T-cell (primary cell): ENCODE measurements around the gene ADAM10. TPM values are rescaled to one million over a fixed set of nuclear protein-coding genes. Genes with fewer than 3 reads are reported as not detected.

Experiments
- ATAC-seq, 4 experiments: fragments of 200-7000 bp in 3 of 4; fragments of 150-1000 bp in 1 of 4; cut with Tn5 transposase; replicated peaks in 1 of 4; 1 replicate in 3 of 4; 2 replicates in 1 of 4; pipeline ENCODE4 v1.10.0; 2021; ENCODE audit warnings: moderate library complexity in 3 of 4, mild to moderate bottlenecking in 2 of 4, moderate number of reproducible peaks in 1 of 4
- CTCF ChIA-PET, 2 donors: fragments of 300-600 bp; sonication (Branson Sonifier 250); formaldehyde crosslinking; loops; one replicate each; lab custom pipeline; 2022; ENCODE audit warnings: antibody characterized with exemption in 2 of 2; lab: Charles Lee
- POLR2A ChIA-PET, 2 donors: fragments of 300-600 bp; sonication (Branson Sonifier 250); formaldehyde crosslinking; loops; one replicate each; lab custom pipeline; 2022; ENCODE audit warnings: antibody characterized with exemption in 2 of 2; lab: Charles Lee
- DNase-seq, 35 experiments: peaks; one replicate each; pipeline versions ENCODE4 v3.0.0 to v3.0.0-alpha.2; 2013 to 2023
- H3K27ac ChIP-seq: one replicate; pipeline ENCODE4 v1.5.1; 2013; ENCODE audit warnings: low read length
- H3K27me3 ChIP-seq, 2 experiments: replicated peaks in 1 of 2; 1 replicate in 1 of 2; 2 replicates in 1 of 2; pipeline versions ENCODE4 v1.6.1 to v1.7.0; 2013; ENCODE audit warnings: low read length in 1 of 2, mixed read lengths in 1 of 2; ENCODE audit not compliant: control insufficient read depth in 2 of 2, insufficient read depth in 2 of 2; ENCODE audit errors: extremely low read depth in 1 of 2
- H3K36me3 ChIP-seq, 2 donors: 1 replicate in 1 of 2; 2 replicates in 1 of 2; pipeline versions ENCODE4 v1.6.1 to v1.7.0; 2013; ENCODE audit warnings: low read length in 1 of 2; ENCODE audit not compliant: control insufficient read depth in 2 of 2, insufficient read depth in 1 of 2; ENCODE audit errors: extremely low read depth in 1 of 2
- H3K4me1 ChIP-seq, 2 experiments: 1 replicate in 1 of 2; 2 replicates in 1 of 2; pipeline versions ENCODE4 v1.6.1 to v1.7.0; 2013; ENCODE audit warnings: low read length in 2 of 2, mixed read lengths in 1 of 2; ENCODE audit not compliant: insufficient read depth in 2 of 2, control insufficient read depth in 1 of 2; ENCODE audit errors: extremely low read depth in 1 of 2
- H3K4me3 ChIP-seq, 2 donors: 1 replicate in 1 of 2; 2 replicates in 1 of 2; pipeline versions ENCODE4 v1.5.1 to v1.7.0; 2013; ENCODE audit warnings: mild to moderate bottlenecking in 2 of 2, low read length in 1 of 2, moderate library complexity in 1 of 2; ENCODE audit not compliant: control insufficient read depth in 1 of 2; ENCODE audit errors: extremely low read depth in 1 of 2
- H3K9me3 ChIP-seq: 2 replicates; pipeline ENCODE4 v1.7.0; 2013
- H3K27ac Mint-ChIP-seq, 2 donors: one replicate each; pipeline ENCODE4 v1.8.0; 2020 to 2021; ENCODE audit warnings: mild to moderate bottlenecking in 2 of 2, mixed read lengths in 2 of 2
- H3K27me3 Mint-ChIP-seq, 2 donors: one replicate each; pipeline ENCODE4 v1.8.0; 2021 to 2022; ENCODE audit warnings: mixed read lengths in 2 of 2
- H3K36me3 Mint-ChIP-seq: one replicate; pipeline ENCODE4 v1.8.0; 2021; ENCODE audit warnings: mixed read lengths
- H3K4me1 Mint-ChIP-seq, 3 donors: one replicate each; pipeline ENCODE4 v1.8.0; 2020 to 2022; ENCODE audit warnings: mixed read lengths in 3 of 3, mild to moderate bottlenecking in 1 of 3
- H3K4me3 Mint-ChIP-seq, 3 donors: one replicate each; pipeline ENCODE4 v1.8.0; 2020 to 2022; ENCODE audit warnings: mild to moderate bottlenecking in 3 of 3, mixed read lengths in 3 of 3, moderate library complexity in 3 of 3
- H3K9me3 Mint-ChIP-seq, 3 donors: one replicate each; pipeline ENCODE4 v1.8.0; 2020 to 2022; ENCODE audit warnings: mixed read lengths in 3 of 3
- WGBS: methylation state at CpG from one replicate; pipeline ENCODE4 v1.1.5; 2013; ENCODE audit warnings: missing lambda C conversion rate; ENCODE audit not compliant: insufficient coverage; 5-methylcytosine and 5-hydroxymethylcytosine counted together
- total RNA-seq, 35 experiments: library from RNA in 6 of 35; stranded (reverse) in 6 of 35; fragments of 120-200 nt in 1 of 35; gene quantifications; one replicate each; pipeline versions ENCODE4 v1.2.1 to v1.2.4 and lab custom pipeline; 2013 to 2026

ADAM10 gene
- total RNA-seq, 5 donors from 2014 or later (not counting 1 experiment from before 2014, with no cell fraction given), result 99.5 to 146 (median 113) TPM

GRCh38 chr15:58742022-58742813 lies 7.3 kb downstream of the ADAM10 start:
- no peak overlapping the region for H3K27ac ChIP-seq
- Mint-ChIP-seq H3K9me3 (no peaks in the 10 kb centered on the region), H3K27ac (no peak overlapping the region), H3K4me1 (peaks cover 83 to 86% (median 85%) of the 10 kb centered on the region in 3 donors), H3K4me3 (peak overlapping the region in 1 of 3 donors; percentile 3), H3K27me3 (no peaks in the 10 kb centered on the region), H3K36me3 (peaks cover 4% of the 10 kb centered on the region)
- 77% methylated on average over 3 of the region's 8 CpGs for WGBS
- CTCF ChIA-PET, result interaction anchor here (0.6 to 0.7 kb wide), 3 partner anchors 7 to 757 kb away, joined by 3 to 5 read pairs (median 4); no protein-coding TSS in a partner anchor
- no peaks in the 10 kb centered on the region for H3K36me3 ChIP-seq
- POLR2A ChIA-PET, result interaction anchor here in 1 of 2 donors (0.6 kb wide), 1 partner anchor 55 kb away, joined by 4 read pairs; no protein-coding TSS in a partner anchor
- no peaks in the 10 kb centered on the region for H3K27me3 ChIP-seq
- DNase-seq (no peak), ATAC-seq (no peak)
- H3K4me1 ChIP-seq, result peaks cover 20 to 38% of the 10 kb centered on the region in 2 experiments
- H3K9me3 ChIP-seq, result no peaks in the 10 kb centered on the region
- no peak overlapping the region for H3K4me3 ChIP-seq

DNA sequence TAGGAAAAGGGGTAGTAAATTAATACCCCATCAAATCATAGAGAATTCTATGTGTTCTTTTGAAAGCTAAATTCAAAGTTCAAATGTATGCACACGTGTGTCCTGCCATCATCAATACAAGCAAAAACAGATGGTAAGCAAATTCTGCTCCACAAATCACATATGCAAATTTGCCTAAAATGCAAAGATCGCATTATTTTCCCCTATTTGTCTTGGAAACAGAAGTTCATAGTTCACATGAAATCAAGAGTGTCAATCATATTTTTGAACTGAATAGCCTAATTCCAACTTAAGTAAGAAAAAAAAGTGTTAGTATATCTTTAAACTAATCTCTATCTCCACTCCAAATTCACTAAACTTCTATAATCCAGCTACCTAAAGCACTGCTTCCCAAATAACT lies 8.5 kb downstream of the ADAM10 start:
- H3K27me3 ChIP-seq, result no peaks in the 10 kb centered on the region
- Mint-ChIP-seq H3K9me3 (no peaks in the 10 kb centered on the region), H3K4me3 (no peak overlapping the region), H3K27me3 (no peaks in the 10 kb centered on the region), H3K4me1 (peaks cover 84 to 90% (median 84%) of the 10 kb centered on the region in 3 donors), H3K36me3 (peaks cover 4% of the 10 kb centered on the region), H3K27ac (no peak overlapping the region)
- no peaks in the 10 kb centered on the region for H3K9me3 ChIP-seq
- H3K4me3 ChIP-seq, result no peak overlapping the region
- no peak for ATAC-seq
- H3K4me1 ChIP-seq, result peaks cover 14 to 42% of the 10 kb centered on the region in 2 experiments
- WGBS, result no CpG with 5 or more reads among the region's 2 CpGs
- no peak overlapping the region for H3K27ac ChIP-seq
- POLR2A ChIA-PET, result no interaction called here
- CTCF ChIA-PET, result no interaction called here
- no peak for DNase-seq
- H3K36me3 ChIP-seq, result no peaks in the 10 kb centered on the region

GRCh38 chr15:58740436-58740835 lies 9.1 kb downstream of the ADAM10 start:
- no peaks in the 10 kb centered on the region for H3K27me3 Mint-ChIP-seq
- no CpG with 5 or more reads among the region's 4 CpGs for WGBS
- CTCF ChIA-PET, result no interaction called here
- DNase-seq (no peak), ATAC-seq (no peak)
- H3K9me3 Mint-ChIP-seq, result no peaks in the 10 kb centered on the region
- POLR2A ChIA-PET, result no interaction called here
- no peak overlapping the region for H3K27ac Mint-ChIP-seq
- Histone ChIP-seq H3K36me3 (no peaks in the 10 kb centered on the region), H3K9me3 (no peaks in the 10 kb centered on the region), H3K4me1 (peaks cover 13 to 40% of the 10 kb centered on the region in 2 experiments), H3K27ac (no peak overlapping the region), H3K27me3 (no peaks in the 10 kb centered on the region), H3K4me3 (no peak overlapping the region)
- peaks cover 4% of the 10 kb centered on the region for H3K36me3 Mint-ChIP-seq
- H3K4me3 Mint-ChIP-seq, result no peak overlapping the region
- H3K4me1 Mint-ChIP-seq, result peaks cover 81 to 88% (median 81%) of the 10 kb centered on the region in 3 donors

GRCh38 chr15:58738046-58738707 lies 11.3 kb downstream of the ADAM10 start:
- no peaks in the 10 kb centered on the region for H3K27me3 Mint-ChIP-seq
- H3K27me3 ChIP-seq, result no peaks in the 10 kb centered on the region
- peaks cover 77 to 81% (median 77%) of the 10 kb centered on the region in 3 donors for H3K4me1 Mint-ChIP-seq
- no peak for ATAC-seq
- H3K9me3 ChIP-seq, result no peaks in the 10 kb centered on the region
- H3K4me1 ChIP-seq, result peaks cover 14 to 40% of the 10 kb centered on the region in 2 experiments
- ChIA-PET CTCF (interaction anchor here in 1 of 2 donors (0.6 kb wide), 1 partner anchor 49 kb away, joined by 12 read pairs; no protein-coding TSS in a partner anchor), POLR2A (interaction anchor here in 1 of 2 donors (0.7 kb wide), 1 partner anchor 9 kb away, joined by 3 read pairs; no protein-coding TSS in a partner anchor)
- H3K27ac Mint-ChIP-seq, result peak overlapping the region in 1 of 2 donors; percentile 40
- WGBS, result no CpG with 5 or more reads among the region's 1 CpG
- no peak overlapping the region for H3K4me3 ChIP-seq
- no peak overlapping the region for H3K4me3 Mint-ChIP-seq
- H3K36me3 ChIP-seq, result no peaks in the 10 kb centered on the region
- DNase-seq, result no peak
- H3K9me3 Mint-ChIP-seq, result no peaks in the 10 kb centered on the region
- H3K27ac ChIP-seq, result no peak overlapping the region
- H3K36me3 Mint-ChIP-seq, result no peaks in the 10 kb centered on the region

- no peak for ATAC-seq
- Histone ChIP-seq H3K36me3 (no peaks in the 10 kb centered on the region), H3K27ac (no peak overlapping the region), H3K4me3 (no peak overlapping the region), H3K9me3 (no peaks in the 10 kb centered on the region), H3K4me1 (peaks cover 14 to 40% of the 10 kb centered on the region in 2 experiments), H3K27me3 (no peaks in the 10 kb centered on the region)
- CTCF ChIA-PET, result no interaction called here
- Mint-ChIP-seq H3K4me1 (peaks cover 77 to 81% (median 77%) of the 10 kb centered on the region in 3 donors), H3K27me3 (no peaks in the 10 kb centered on the region), H3K27ac (no peak overlapping the region), H3K9me3 (no peaks in the 10 kb centered on the region), H3K4me3 (no peak overlapping the region), H3K36me3 (no peaks in the 10 kb centered on the region)
- POLR2A ChIA-PET, result interaction anchor here (0.6 to 0.7 kb wide), 2 partner anchors 8 to 28 kb away, joined by 3 read pairs; no protein-coding TSS in a partner anchor
- no peak for DNase-seq
- 100% methylated on average over 1 of the region's 3 CpGs for WGBS
These were observed 12.2 kb downstream of the ADAM10 start for GRCh38 chr15:58737298-58737697.

DNA sequence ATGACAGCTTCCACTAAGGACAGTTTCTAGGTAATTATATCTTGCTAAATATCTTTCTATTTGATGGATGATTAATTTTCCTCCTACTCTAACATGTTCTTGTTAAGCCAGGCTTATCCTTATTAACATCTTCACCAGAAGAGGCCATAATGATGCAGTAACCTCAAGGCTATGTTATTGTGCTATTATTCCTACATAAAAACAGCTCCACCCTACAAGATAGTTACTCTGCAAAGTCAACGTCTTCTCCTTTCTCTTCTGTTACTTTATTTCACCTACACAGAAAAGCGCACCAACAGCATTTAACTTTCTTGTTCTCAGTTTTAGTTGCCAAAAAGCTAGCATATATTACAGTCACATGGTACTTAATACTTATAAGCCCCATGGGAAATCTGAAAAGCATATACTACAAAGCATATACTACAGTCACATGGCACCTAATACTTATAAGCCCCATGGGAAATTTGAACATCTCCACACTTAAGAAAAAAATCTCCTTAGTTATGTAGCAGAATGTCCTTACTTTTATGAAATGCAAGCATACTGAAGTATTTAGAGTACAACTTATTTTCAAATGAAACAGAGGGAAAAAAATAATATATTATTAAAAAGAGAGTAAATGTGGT lies 13.4 kb downstream of the ADAM10 start:
- no peak overlapping the region for H3K4me3 ChIP-seq
- H3K9me3 Mint-ChIP-seq, result no peaks in the 10 kb centered on the region
- DNase-seq, result no peak
- H3K36me3 Mint-ChIP-seq, result peaks cover 7% of the 10 kb centered on the region
- no peak for ATAC-seq
- no peaks in the 10 kb centered on the region for H3K27me3 ChIP-seq
- H3K36me3 ChIP-seq, result no peaks in the 10 kb centered on the region
- no peaks in the 10 kb centered on the region for H3K9me3 ChIP-seq
- CTCF ChIA-PET, result interaction anchor here in 1 of 2 donors (0.7 kb wide), 1 partner anchor 15 kb away, joined by 3 read pairs; no protein-coding TSS in a partner anchor
- no peak overlapping the region for H3K4me3 Mint-ChIP-seq
- no peaks in the 10 kb centered on the region for H3K27me3 Mint-ChIP-seq
- peaks cover 21 to 35% of the 10 kb centered on the region in 2 experiments for H3K4me1 ChIP-seq
- no peak overlapping the region for H3K27ac ChIP-seq
- H3K27ac Mint-ChIP-seq, result peak overlapping the region; percentile 6 to 23
- 86% methylated on average over 2 of the region's 2 CpGs for WGBS
- peaks cover 76 to 77% (median 76%) of the 10 kb centered on the region in 3 donors for H3K4me1 Mint-ChIP-seq
- POLR2A ChIA-PET, result no interaction called here
